NCI-H2196 (cell line): ENCODE data around the gene UBR4.
A peak's percentile ranks its signal among the peaks of the same experiment; 100 is the strongest.
"Not testable (repeated sequence)": the region's sequence is repeated elsewhere in the genome, so short reads cannot be mapped to it uniquely, and the experiment has no call there.

Source experiments
- DNase-seq: peaks from one replicate; lab custom pipeline; 2025; ENCODE audit not compliant: unreplicated experiment; lab: John Stamatoyannopoulos, UW

UBR4 gene

DNA sequence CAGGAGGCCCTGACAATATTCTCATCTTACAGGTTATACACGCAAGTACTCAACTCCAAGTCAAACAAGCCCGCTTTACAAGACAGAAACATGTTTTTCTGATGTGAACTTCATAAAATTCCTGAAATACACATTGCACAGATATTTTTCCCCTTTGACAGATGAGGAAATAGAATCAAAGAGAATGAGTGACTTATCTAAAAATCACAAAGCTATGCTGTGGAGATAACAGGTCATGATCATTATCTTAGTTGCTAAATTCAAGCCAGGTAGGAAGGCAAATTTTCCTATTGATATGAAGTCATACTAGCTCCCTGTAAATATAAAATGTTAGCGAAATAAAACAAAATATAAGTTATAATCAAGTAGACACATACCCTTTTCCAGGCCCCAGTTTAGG, 18.3 kb downstream of the UBR4 start:
- no peak for DNase-seq

GRCh38 chr1:19190468-19190867, 19.6 kb downstream of the UBR4 start:
- DNase-seq = no peak

DNA sequence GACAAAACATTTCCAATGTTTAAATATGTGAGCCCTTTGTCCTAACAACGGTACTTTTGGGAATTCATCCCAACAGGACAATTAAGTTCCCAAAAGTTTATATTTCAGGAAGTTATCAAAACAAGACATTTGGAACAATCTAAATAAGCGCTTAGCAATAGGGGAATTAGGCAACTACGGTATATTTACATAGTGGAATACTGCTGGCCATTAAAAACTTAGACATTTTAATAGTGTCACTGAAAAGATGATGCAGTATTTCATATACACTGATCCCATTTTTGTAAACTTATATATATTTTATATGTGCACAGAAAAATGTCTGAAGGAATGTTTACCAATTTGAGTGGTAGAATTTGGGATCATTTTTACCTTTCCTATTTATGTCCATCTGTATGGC, 20.8 kb downstream of the UBR4 start:
- no peak for DNase-seq

DNA sequence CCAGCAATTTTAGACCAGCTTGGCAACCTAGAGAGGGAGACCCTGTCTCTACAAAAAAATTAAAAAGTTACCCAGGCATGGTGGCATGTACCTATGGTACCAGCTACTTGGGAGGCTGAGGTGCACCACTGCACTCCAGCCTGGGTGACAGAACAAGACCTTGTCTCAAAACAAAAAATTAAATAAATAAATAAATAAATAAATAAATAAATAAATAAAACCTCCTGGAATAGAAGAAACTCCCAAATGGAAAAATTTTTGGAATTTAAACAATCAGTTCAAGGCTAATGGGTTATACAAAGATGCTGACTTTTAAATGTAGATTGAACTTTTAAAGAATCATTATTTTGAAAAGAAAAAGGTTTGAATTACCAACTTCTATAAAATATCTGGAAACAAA, 22.2 kb downstream of the UBR4 start:
- DNase-seq = no peak

GRCh38 chr1:19186001-19186400, 24.1 kb downstream of the UBR4 start:
- DNase-seq = no peak

- no peak for DNase-seq
Observed at GRCh38 chr1:19182223-19182622, 27.8 kb downstream of the UBR4 start.

- not testable (repeated sequence) for DNase-seq
Observed at GRCh38 chr1:19180265-19180657, 29.8 kb downstream of the UBR4 start.

- peak; percentile 42 for DNase-seq
Observed at GRCh38 chr1:19179597-19180264, 30.3 kb downstream of the UBR4 start.

DNA sequence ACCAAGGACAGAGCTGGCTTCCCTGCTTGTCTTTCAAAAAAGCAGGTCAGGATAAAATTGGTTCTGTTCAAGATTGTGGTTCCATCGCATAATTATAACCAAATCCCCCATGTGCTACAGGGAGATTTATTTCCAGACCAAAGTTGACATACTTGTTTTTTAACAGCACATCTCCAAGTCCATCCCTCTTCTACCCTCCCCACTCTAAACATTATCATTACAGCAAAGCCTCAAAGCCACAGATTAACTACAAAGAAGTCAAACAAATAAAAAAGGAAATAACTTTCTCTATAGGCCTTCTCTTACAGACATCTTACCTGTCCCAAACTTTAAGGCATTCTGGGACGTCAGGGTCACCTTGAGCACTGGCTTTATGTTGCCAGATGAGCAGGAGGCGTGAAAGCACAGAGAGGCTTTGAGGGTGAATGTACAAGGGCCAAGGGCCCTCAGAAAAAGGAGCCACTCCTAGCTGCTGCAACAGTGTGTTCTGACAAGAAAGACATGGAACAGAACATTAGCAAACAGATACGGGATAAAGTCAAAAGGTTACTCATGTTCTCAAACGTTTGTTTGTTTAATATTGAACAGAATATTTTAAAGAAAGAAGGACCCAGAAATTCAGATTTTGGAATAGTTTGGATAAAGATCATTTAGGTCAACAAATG, 31.2 kb downstream of the UBR4 start:
- no peak for DNase-seq

GRCh38 chr1:19177811-19178210, 32.3 kb downstream of the UBR4 start:
- no peak for DNase-seq

DNA sequence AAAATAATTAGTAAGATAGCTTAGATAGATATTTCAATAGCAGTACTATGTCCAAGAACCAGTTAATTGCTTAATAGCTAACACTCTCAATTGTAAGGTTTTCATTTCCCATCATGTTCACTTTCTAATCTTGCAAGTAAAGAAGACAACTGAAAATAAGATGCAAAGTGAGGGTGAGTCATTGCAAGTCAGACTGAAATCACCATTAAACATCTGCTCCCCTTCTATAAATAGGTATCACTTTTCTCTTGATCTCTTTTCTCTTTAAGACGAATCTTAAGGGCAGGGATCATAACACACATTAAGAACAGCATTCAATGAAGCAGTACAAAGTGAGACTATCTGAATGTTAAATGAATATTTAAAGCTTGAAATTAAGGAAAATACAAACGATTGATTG, 40.4 kb downstream of the UBR4 start:
- no peak for DNase-seq

DNA sequence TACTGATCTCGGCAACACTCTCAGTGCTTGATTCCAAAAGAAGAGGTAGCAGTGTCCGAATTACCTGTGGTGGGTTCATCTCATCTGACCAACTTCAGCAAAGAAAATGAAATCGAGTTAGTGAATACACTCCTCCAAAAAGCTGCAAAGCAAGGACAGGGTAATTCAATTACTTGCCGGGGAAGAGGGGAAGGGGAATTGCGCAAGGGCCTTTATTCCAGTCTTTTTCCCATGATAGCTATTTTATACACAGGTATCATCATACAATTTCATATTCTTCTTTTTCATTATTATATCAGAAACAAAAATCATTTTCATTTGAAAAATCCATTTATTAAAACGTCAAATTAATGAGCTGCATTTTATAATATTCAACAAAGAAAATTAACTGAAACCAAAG, 42.9 kb downstream of the UBR4 start:
- no peak for DNase-seq

DNA sequence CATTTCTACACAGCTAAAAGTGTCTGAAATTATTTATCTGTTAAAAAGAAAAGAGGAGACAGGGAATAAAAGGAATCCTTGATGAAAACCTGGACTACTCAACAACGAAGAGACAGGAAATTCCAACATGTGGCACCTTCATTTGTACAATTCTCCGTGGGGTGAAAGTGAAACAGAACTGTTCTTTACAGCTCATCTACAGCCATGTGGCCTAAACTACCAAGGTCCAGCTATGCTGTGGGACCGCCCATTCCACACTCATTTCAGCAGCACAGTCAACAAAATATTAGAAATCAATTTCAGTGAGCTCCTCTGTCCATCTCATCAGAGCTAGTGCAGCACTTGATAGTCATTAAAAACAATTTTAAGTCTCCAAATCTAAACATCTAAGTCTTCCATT, 44.0 kb downstream of the UBR4 start:
- DNase-seq = no peak

DNA sequence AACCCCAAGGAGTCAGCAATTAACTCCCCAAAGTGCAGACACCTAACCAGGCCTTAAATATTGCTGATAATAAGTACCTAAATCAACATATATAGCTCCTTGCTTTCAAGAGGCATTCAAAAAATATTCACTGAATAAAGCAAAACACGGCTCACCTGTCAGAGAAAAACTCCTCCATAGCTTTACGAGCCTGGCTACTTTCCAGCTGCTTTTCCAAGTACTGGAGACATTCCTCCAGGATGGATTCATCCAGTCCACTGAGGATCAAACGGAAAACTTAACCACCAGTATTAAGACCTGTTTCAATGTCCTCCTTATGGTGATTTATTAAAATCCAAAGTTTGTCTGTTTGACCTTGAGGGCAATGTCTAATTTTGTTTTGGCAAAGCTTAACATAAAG, 44.6 kb downstream of the UBR4 start:
- DNase-seq = no peak

- DNase-seq = no peak
Observed at GRCh38 chr1:19164274-19165015, 45.6 kb downstream of the UBR4 start.

DNA sequence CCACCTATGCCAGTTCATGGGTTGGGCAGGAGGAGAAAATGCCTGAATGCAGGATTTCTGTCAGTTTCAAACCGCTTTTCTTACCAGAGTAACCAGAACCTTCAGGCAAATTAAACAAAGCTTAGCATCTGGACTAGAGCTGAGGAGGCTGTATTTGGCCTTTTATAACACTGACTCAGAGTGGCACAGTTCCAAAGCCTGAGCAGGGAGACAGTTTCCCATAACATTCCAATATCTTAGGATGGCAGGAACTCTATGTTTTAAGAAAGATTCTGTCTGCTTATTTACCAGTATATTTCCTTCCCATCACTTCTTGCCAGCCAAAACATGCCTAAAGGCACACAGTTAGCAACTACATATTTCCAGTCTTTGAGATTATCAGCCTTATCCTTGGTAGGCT, 46.8 kb downstream of the UBR4 start:
- no peak for DNase-seq

DNA sequence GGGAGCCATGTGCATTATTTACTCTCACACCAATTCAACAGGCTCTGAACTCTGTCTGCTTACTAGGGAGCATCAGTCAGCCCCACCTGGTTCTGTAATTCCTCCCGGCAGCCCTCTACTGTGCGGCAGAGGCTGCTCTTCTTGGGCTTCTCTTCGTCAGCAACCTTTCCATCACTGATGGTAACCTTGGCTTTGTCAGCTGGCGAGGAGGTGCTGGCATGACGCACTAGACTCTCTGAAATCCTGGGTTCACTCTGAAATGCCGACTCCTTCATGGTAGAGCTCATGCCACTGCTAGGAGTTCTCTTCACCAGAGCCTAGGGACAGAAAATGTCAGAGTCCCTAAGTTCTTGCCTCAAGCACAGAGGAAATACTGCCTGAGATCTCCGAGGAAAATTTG, 49.2 kb downstream of the UBR4 start:
- no peak for DNase-seq

GRCh38 chr1:19157653-19158052, 52.4 kb downstream of the UBR4 start:
- no peak for DNase-seq

DNA sequence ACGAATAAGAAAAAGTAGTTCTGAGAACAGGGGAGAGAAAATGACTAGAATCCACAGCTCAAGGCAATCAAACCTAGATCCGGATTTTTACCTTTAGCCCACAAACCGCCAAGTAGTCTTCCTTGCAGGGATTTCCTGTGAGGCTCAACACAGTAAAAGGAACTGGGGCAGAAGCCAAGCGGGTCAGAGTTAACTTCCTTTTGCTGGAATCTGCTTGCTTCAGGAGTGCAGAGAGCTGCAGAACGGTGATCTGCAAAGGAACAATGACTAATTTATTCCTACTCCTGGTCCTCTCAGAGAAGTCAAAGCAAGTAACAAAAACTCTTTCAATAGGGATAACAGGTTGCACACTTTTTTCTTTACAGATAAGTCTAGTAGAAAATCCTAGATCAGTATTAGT, 53.4 kb downstream of the UBR4 start:
- DNase-seq = no peak

DNA sequence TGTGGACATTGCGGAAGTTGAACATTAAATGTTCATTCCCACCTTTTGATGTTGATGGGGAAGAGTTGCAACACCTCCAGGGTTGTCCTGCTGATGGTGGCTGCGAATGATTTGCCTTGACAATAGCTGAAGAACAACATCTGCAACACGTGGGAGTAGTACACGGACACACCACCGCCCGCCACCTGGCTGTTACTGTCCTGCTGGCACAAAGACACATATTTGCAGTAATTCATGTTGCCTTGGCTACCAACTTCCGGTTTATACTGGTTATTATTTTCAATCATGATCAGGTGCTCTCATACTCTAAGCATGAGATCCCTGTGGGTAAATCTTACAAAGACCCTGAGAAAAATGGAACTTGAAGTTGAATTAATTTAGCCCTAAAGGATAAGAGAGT, 55.2 kb downstream of the UBR4 start:
- DNase-seq = peak; percentile 20

DNA sequence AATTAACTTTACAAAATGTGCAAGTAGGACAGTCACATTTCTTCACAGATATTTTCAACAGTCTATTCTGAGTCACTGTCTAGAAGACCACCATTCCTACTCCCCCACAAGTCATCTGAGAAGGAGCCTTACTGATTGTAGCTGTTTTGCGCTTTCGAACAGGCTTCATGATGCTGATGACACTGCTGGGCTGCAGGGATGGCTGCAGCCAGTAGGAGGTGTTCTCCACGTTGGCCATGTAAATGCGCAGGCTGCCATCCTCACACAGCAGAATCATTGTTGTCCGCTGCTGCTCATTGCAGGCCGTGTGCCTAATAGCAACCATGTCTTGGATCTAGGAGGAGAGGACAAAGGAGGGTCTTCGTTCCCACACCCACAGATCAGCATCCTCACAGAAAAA, 56.9 kb downstream of the UBR4 start:
- DNase-seq = no peak

GRCh38 chr1:19151537-19151936, 58.5 kb downstream of the UBR4 start:
- no peak for DNase-seq
